Measurements from ENCODE around the gene BET1.

Gene BET1

GRCh38 chr7:94039368-94040035 lies 35.3 kb upstream of the BET1 start:
- DNase-seq (no peak), ATAC-seq (ENCODE audit: insufficient read depth, low read depth) (no peak)
- H3K4me3 ChIP-seq (ENCODE audit: low read depth in 1 of 2, low read length in 2 of 2), result no peak overlapping the region
- no peaks in the 10 kb centered on the region for H3K36me3 ChIP-seq (ENCODE audit: insufficient read depth, low read length)
- H3K27ac ChIP-seq (ENCODE audit: low read length), result no peak overlapping the region
- no peaks in the 10 kb centered on the region for H4K20me1 ChIP-seq (ENCODE audit: insufficient read depth, low read length)
- TF ChIP-seq EZH2 (IDR thresholded peaks at IDR 0.05; ENCODE audit: borderline replicate concordance, low read depth, low read length, severe bottlenecking) (no peak), CTCF (IDR thresholded peaks at IDR 0.05; ENCODE audit: borderline replicate concordance, extremely low read depth, low read length, poor library complexity, severe bottlenecking) (no peak)
- H2AFZ ChIP-seq (ENCODE audit: low read depth, low read length), result no peak overlapping the region
- no peaks in the 10 kb centered on the region for H3K9me3 ChIP-seq (ENCODE audit: insufficient read depth, low read length, severe bottlenecking)
- no peak overlapping the region for H3K4me2 ChIP-seq (ENCODE audit: insufficient read depth, low read length)
- H3K79me2 ChIP-seq (ENCODE audit: insufficient read depth, low read length), result no peaks in the 10 kb centered on the region
- no peak overlapping the region for H3K9ac ChIP-seq (ENCODE audit: low read depth, low read length)
- H3K27me3 ChIP-seq (ENCODE audit: insufficient read depth, low read length, poor library complexity), result no peaks in the 10 kb centered on the region
- no peaks in the 10 kb centered on the region for H3K4me1 ChIP-seq (ENCODE audit: insufficient read depth, low read length)

- H3K27ac ChIP-seq (ENCODE audit: low read length), result no peak overlapping the region
- DNase-seq (no peak), ATAC-seq (ENCODE audit: insufficient read depth, low read depth) (no peak)
- TF ChIP-seq CTCF (IDR thresholded peaks at IDR 0.05; ENCODE audit: borderline replicate concordance, extremely low read depth, low read length, poor library complexity, severe bottlenecking) (no peak), EZH2 (IDR thresholded peaks at IDR 0.05; ENCODE audit: borderline replicate concordance, low read depth, low read length, severe bottlenecking) (no peak)
- no peak overlapping the region for H3K9ac ChIP-seq (ENCODE audit: low read depth, low read length)
- H3K4me1 ChIP-seq (ENCODE audit: insufficient read depth, low read length), result no peaks in the 10 kb centered on the region
- no peaks in the 10 kb centered on the region for H4K20me1 ChIP-seq (ENCODE audit: insufficient read depth, low read length)
- no peak overlapping the region for H3K4me2 ChIP-seq (ENCODE audit: insufficient read depth, low read length)
- H3K36me3 ChIP-seq (ENCODE audit: insufficient read depth, low read length), result no peaks in the 10 kb centered on the region
- H2AFZ ChIP-seq (ENCODE audit: low read depth, low read length), result no peak overlapping the region
- no peak overlapping the region for H3K4me3 ChIP-seq (ENCODE audit: low read depth in 1 of 2, low read length in 2 of 2)
- H3K9me3 ChIP-seq (ENCODE audit: insufficient read depth, low read length, severe bottlenecking), result no peaks in the 10 kb centered on the region
- H3K79me2 ChIP-seq (ENCODE audit: insufficient read depth, low read length), result no peaks in the 10 kb centered on the region
- H3K27me3 ChIP-seq (ENCODE audit: insufficient read depth, low read length, poor library complexity), result peaks cover 4% of the 10 kb centered on the region
Measured at GRCh38 chr7:94031865-94032264, 27.7 kb upstream of the BET1 start.

- Histone ChIP-seq H3K9ac (ENCODE audit: low read depth, low read length) (no peak overlapping the region), H3K9me3 (ENCODE audit: insufficient read depth, low read length, severe bottlenecking) (no peaks in the 10 kb centered on the region), H3K27ac (ENCODE audit: low read length) (no peak overlapping the region), H3K4me2 (ENCODE audit: insufficient read depth, low read length) (no peak overlapping the region), H4K20me1 (ENCODE audit: insufficient read depth, low read length) (no peaks in the 10 kb centered on the region), H3K27me3 (ENCODE audit: insufficient read depth, low read length, poor library complexity) (peaks cover 4% of the 10 kb centered on the region), H2AFZ (ENCODE audit: low read depth, low read length) (no peak overlapping the region), H3K4me3 (ENCODE audit: low read depth in 1 of 2, low read length in 2 of 2) (no peak overlapping the region), H3K36me3 (ENCODE audit: insufficient read depth, low read length) (no peaks in the 10 kb centered on the region), H3K79me2 (ENCODE audit: insufficient read depth, low read length) (no peaks in the 10 kb centered on the region), H3K4me1 (ENCODE audit: insufficient read depth, low read length) (no peaks in the 10 kb centered on the region)
- ATAC-seq (ENCODE audit: insufficient read depth, low read depth), result no peak
- no peak for TF ChIP-seq CTCF (IDR thresholded peaks at IDR 0.05; ENCODE audit: borderline replicate concordance, extremely low read depth, low read length, poor library complexity, severe bottlenecking)
- TF ChIP-seq EZH2 (IDR thresholded peaks at IDR 0.05; ENCODE audit: borderline replicate concordance, low read depth, low read length, severe bottlenecking), result no peak
- no peak for DNase-seq
Measured at GRCh38 chr7:94030634-94031033, 26.5 kb upstream of the BET1 start.
